ENCODE data around the gene TOM1L2.

Gene TOM1L2

GRCh38 chr17:17837966-17838962, 133.9 kb downstream of the TOM1L2 start:
- H3K9me3 ChIP-seq (ENCODE audit: control insufficient read depth, insufficient read depth, low read length), result no peaks in the 10 kb centered on the region
- 0 out of 2 replicates have a peak, but pooled peaks cover 5% of the 10 kb centered on the region for H3K27me3 ChIP-seq (ENCODE audit: control insufficient read depth, insufficient read depth, low read length)
- 0 out of 2 replicates have a peak overlapping the region, but pooled peaks have one; percentile 5 for H3K9ac ChIP-seq (ENCODE audit: low read depth, low read length)
- H3K4me3 ChIP-seq (ENCODE audit: low read depth, low read length), result no peak overlapping the region
- peaks cover 47% of the 10 kb centered on the region for H3K4me1 ChIP-seq (ENCODE audit: control insufficient read depth, insufficient read depth, low read length)
- no peaks in the 10 kb centered on the region for H3K36me3 ChIP-seq (ENCODE audit: control insufficient read depth, insufficient read depth, low read length)
- H3K27ac ChIP-seq (ENCODE audit: low read depth, low read length), result peak overlapping the region; percentile 80

- peak overlapping the region; percentile 47 for H3K9ac ChIP-seq (ENCODE audit: low read depth, low read length)
- H3K9me3 ChIP-seq (ENCODE audit: control insufficient read depth, insufficient read depth, low read length), result no peaks in the 10 kb centered on the region
- H3K27ac ChIP-seq (ENCODE audit: low read depth, low read length), result peak overlapping the region; percentile 80
- H3K36me3 ChIP-seq (ENCODE audit: control insufficient read depth, insufficient read depth, low read length), result no peaks in the 10 kb centered on the region
- peak overlapping the region; percentile 92; the same call in 1 of the 2 replicates for H3K4me3 ChIP-seq (ENCODE audit: low read depth, low read length)
- 0 out of 2 replicates have a peak, but pooled peaks cover 5% of the 10 kb centered on the region for H3K27me3 ChIP-seq (ENCODE audit: control insufficient read depth, insufficient read depth, low read length)
- peaks cover 47% of the 10 kb centered on the region for H3K4me1 ChIP-seq (ENCODE audit: control insufficient read depth, insufficient read depth, low read length)
Measured at GRCh38 chr17:17837380-17837821, 134.8 kb downstream of the TOM1L2 start.

GRCh38 chr17:17836818-17837379, 135.3 kb downstream of the TOM1L2 start, which contains the start of gene SREBF1:
TSS of gene SREBF1 (minus strand) at chr17:17836986. CDS start at chr17:17836817, 169 bp downstream.
- Histone ChIP-seq H3K27ac (ENCODE audit: low read depth, low read length) (peak within 1 kb of the TSS; percentile 80), H3K9me3 (ENCODE audit: control insufficient read depth, insufficient read depth, low read length) (no peaks in the 10 kb centered on the region), H3K4me3 (ENCODE audit: low read depth, low read length) (peak within 1 kb of the TSS; percentile 92), H3K9ac (ENCODE audit: low read depth, low read length) (peak within 1 kb of the TSS; percentile 91), H3K27me3 (ENCODE audit: control insufficient read depth, insufficient read depth, low read length) (0 out of 2 replicates have a peak, but pooled peaks cover 5% of the 10 kb centered on the region), H3K4me1 (ENCODE audit: control insufficient read depth, insufficient read depth, low read length) (peaks cover 47% of the 10 kb centered on the region), H3K36me3 (ENCODE audit: control insufficient read depth, insufficient read depth, low read length) (peaks cover 3% of the 10 kb centered on the region; the same call in 1 of the 2 replicates)

GRCh38 chr17:17836250-17836817, 135.9 kb downstream of the TOM1L2 start:
- Histone ChIP-seq H3K27me3 (ENCODE audit: control insufficient read depth, insufficient read depth, low read length) (0 out of 2 replicates have a peak, but pooled peaks cover 5% of the 10 kb centered on the region), H3K4me3 (ENCODE audit: low read depth, low read length) (peak overlapping the region; percentile 92), H3K36me3 (ENCODE audit: control insufficient read depth, insufficient read depth, low read length) (peaks cover 8% of the 10 kb centered on the region; the same call in 1 of the 2 replicates), H3K4me1 (ENCODE audit: control insufficient read depth, insufficient read depth, low read length) (peaks cover 42% of the 10 kb centered on the region), H3K27ac (ENCODE audit: low read depth, low read length) (peak overlapping the region; percentile 80), H3K9me3 (ENCODE audit: control insufficient read depth, insufficient read depth, low read length) (no peaks in the 10 kb centered on the region), H3K9ac (ENCODE audit: low read depth, low read length) (peak overlapping the region; percentile 91)

- Histone ChIP-seq H3K36me3 (ENCODE audit: control insufficient read depth, insufficient read depth, low read length) (peaks cover 9% of the 10 kb centered on the region; the same call in 1 of the 2 replicates), H3K4me1 (ENCODE audit: control insufficient read depth, insufficient read depth, low read length) (peaks cover 35% of the 10 kb centered on the region), H3K27ac (ENCODE audit: low read depth, low read length) (no peak overlapping the region), H3K9me3 (ENCODE audit: control insufficient read depth, insufficient read depth, low read length) (no peaks in the 10 kb centered on the region), H3K4me3 (ENCODE audit: low read depth, low read length) (peak overlapping the region; percentile 92), H3K9ac (ENCODE audit: low read depth, low read length) (no peak overlapping the region), H3K27me3 (ENCODE audit: control insufficient read depth, insufficient read depth, low read length) (0 out of 2 replicates have a peak, but pooled peaks cover 5% of the 10 kb centered on the region)
Measured at GRCh38 chr17:17835415-17836249, 136.6 kb downstream of the TOM1L2 start.

GRCh38 chr17:17834974-17835373, 137.2 kb downstream of the TOM1L2 start:
- no peak overlapping the region for H3K9ac ChIP-seq (ENCODE audit: low read depth, low read length)

GRCh38 chr17:17833658-17834357, 138.4 kb downstream of the TOM1L2 start:
- no peaks in the 10 kb centered on the region for H3K9me3 ChIP-seq (ENCODE audit: control insufficient read depth, insufficient read depth, low read length)
- H3K27ac ChIP-seq (ENCODE audit: low read depth, low read length), result no peak overlapping the region
- no peak overlapping the region for H3K9ac ChIP-seq (ENCODE audit: low read depth, low read length)
- H3K36me3 ChIP-seq (ENCODE audit: control insufficient read depth, insufficient read depth, low read length), result peaks cover 9% of the 10 kb centered on the region; the same call in 1 of the 2 replicates
- H3K27me3 ChIP-seq (ENCODE audit: control insufficient read depth, insufficient read depth, low read length), result 0 out of 2 replicates have a peak, but pooled peaks cover 5% of the 10 kb centered on the region
- H3K4me1 ChIP-seq (ENCODE audit: control insufficient read depth, insufficient read depth, low read length), result peaks cover 24% of the 10 kb centered on the region
- no peak overlapping the region for H3K4me3 ChIP-seq (ENCODE audit: low read depth, low read length)

More at GRCh38 chr17:17834974-17835373, 137.2 kb downstream of the TOM1L2 start:
- Histone ChIP-seq H3K36me3 (ENCODE audit: control insufficient read depth, insufficient read depth, low read length) (peaks cover 9% of the 10 kb centered on the region; the same call in 1 of the 2 replicates), H3K27me3 (ENCODE audit: control insufficient read depth, insufficient read depth, low read length) (0 out of 2 replicates have a peak, but pooled peaks cover 5% of the 10 kb centered on the region), H3K9me3 (ENCODE audit: control insufficient read depth, insufficient read depth, low read length) (no peaks in the 10 kb centered on the region), H3K27ac (ENCODE audit: low read depth, low read length) (no peak overlapping the region), H3K4me3 (ENCODE audit: low read depth, low read length) (no peak overlapping the region), H3K4me1 (ENCODE audit: control insufficient read depth, insufficient read depth, low read length) (peaks cover 31% of the 10 kb centered on the region)

GRCh38 chr17:17832032-17832363, 140.2 kb downstream of the TOM1L2 start:
- Histone ChIP-seq H3K36me3 (ENCODE audit: control insufficient read depth, insufficient read depth, low read length) (peaks cover 9% of the 10 kb centered on the region; the same call in 1 of the 2 replicates), H3K27me3 (ENCODE audit: control insufficient read depth, insufficient read depth, low read length) (0 out of 2 replicates have a peak, but pooled peaks cover 5% of the 10 kb centered on the region), H3K27ac (ENCODE audit: low read depth, low read length) (no peak overlapping the region)

GRCh38 chr17:17831208-17832031, 140.8 kb downstream of the TOM1L2 start:
- no peak overlapping the region for H3K9ac ChIP-seq (ENCODE audit: low read depth, low read length)
- H3K27ac ChIP-seq (ENCODE audit: low read depth, low read length), result no peak overlapping the region
- peaks cover 6% of the 10 kb centered on the region for H3K4me1 ChIP-seq (ENCODE audit: control insufficient read depth, insufficient read depth, low read length)
- no peaks in the 10 kb centered on the region for H3K9me3 ChIP-seq (ENCODE audit: control insufficient read depth, insufficient read depth, low read length)
- 0 out of 2 replicates have a peak, but pooled peaks cover 5% of the 10 kb centered on the region for H3K27me3 ChIP-seq (ENCODE audit: control insufficient read depth, insufficient read depth, low read length)
- H3K36me3 ChIP-seq (ENCODE audit: control insufficient read depth, insufficient read depth, low read length), result peaks cover 9% of the 10 kb centered on the region; the same call in 1 of the 2 replicates
- no peak overlapping the region for H3K4me3 ChIP-seq (ENCODE audit: low read depth, low read length)

More at GRCh38 chr17:17832032-17832363, 140.2 kb downstream of the TOM1L2 start:
- Histone ChIP-seq H3K4me1 (ENCODE audit: control insufficient read depth, insufficient read depth, low read length) (peaks cover 7% of the 10 kb centered on the region), H3K4me3 (ENCODE audit: low read depth, low read length) (no peak overlapping the region), H3K9me3 (ENCODE audit: control insufficient read depth, insufficient read depth, low read length) (no peaks in the 10 kb centered on the region), H3K9ac (ENCODE audit: low read depth, low read length) (no peak overlapping the region)

All from HUES48 (cell line).